ENCODE results near the gene SEC22A. TPM values are rescaled to one million over a fixed set of nuclear protein-coding genes. Genes with fewer than 3 reads are reported as not detected.
"Not testable (repeated sequence)": the region's sequence is repeated elsewhere in the genome, so short reads cannot be mapped to it uniquely, and the experiment has no call there.

The SEC22A gene
- total and polyA plus RNA-seq, 10 of the 15 experiments (the other 5 are each of a cell fraction or from before 2014, with no cell fraction given): 19.3 to 70.3 (median 36.7) TPM

DNA sequence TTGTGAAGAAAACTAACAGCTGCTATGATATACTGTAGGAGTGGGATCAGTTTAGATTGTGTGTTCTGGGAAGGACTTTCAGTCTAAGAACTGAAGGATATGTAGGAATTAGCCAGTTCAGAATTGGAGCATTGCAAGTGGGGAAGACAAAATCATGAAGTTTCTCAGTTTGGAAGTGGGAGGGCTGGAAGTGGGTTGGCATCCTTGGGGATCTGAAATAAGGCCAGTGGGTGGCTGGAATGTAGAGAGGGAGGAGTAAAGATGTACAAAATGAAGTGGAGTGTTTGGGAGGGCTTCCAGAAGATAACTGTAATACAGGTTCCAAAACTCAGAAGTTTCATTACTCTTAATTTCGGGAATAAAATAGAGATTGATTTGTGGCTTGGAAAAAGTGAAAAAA, 17.2 kb downstream of the SEC22A start (continued):
- TF ChIP-seq SPI1 (IDR thresholded peaks at IDR 0.05; ENCODE audit: borderline replicate concordance, insufficient read depth, low read depth, low read length): no peak
- TF ChIP-seq, protein P1, sequence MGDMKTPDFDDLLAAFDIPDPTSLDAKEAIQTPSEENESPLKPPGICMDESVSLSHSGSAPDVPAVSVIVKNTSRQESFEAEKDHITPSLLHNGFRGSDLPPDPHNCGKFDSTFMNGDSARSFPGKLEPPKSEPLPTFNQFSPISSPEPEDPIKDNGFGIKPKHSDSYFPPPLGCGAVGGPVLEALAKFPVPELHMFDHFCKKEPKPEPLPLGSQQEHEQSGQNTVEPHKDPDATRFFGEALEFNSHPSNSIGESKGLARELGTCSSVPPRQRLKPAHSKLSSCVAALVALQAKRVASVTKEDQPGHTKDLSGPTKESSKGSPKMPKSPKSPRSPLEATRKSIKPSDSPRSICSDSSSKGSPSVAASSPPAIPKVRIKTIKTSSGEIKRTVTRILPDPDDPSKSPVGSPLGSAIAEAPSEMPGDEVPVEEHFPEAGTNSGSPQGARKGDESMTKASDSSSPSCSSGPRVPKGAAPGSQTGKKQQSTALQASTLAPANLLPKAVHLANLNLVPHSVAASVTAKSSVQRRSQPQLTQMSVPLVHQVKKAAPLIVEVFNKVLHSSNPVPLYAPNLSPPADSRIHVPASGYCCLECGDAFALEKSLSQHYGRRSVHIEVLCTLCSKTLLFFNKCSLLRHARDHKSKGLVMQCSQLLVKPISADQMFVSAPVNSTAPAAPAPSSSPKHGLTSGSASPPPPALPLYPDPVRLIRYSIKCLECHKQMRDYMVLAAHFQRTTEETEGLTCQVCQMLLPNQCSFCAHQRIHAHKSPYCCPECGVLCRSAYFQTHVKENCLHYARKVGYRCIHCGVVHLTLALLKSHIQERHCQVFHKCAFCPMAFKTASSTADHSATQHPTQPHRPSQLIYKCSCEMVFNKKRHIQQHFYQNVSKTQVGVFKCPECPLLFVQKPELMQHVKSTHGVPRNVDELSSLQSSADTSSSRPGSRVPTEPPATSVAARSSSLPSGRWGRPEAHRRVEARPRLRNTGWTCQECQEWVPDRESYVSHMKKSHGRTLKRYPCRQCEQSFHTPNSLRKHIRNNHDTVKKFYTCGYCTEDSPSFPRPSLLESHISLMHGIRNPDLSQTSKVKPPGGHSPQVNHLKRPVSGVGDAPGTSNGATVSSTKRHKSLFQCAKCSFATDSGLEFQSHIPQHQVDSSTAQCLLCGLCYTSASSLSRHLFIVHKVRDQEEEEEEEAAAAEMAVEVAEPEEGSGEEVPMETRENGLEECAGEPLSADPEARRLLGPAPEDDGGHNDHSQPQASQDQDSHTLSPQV (IDR thresholded peaks at IDR 0.05): no peak
- TF ChIP-seq NR2F1 (conservative IDR thresholded peaks at IDR 0.05): no peak

DNA sequence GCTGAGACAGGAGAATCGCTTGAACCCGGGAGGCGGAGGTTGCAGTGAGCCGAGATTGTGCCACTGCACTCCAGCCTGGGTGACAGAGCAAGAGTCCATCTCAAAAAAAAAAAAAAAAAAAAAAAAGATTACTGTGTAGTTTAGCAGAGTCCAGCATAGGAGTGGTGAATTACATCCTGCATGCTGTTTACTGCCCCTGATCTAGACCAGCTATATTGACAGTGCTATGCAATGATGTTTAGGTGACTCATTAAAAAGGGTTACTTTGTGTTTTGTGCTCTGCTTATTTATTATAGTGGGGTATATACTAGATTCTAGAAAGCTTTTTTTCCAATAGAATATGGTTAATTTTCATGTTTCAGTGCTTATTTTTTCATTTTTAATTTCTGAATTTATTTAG, 19.6 kb downstream of the SEC22A start:
- H4K20me1 ChIP-seq (ENCODE audit: control insufficient read depth, insufficient read depth); H3K27me3 ChIP-seq (replicated peaks in 1 of 2; ENCODE audit: control insufficient read depth in 2 of 2, insufficient read depth in 2 of 2, low read length in 1 of 2); ATAC-seq; H3K4me1 ChIP-seq (ENCODE audit: control insufficient read depth, insufficient read depth, low read length); CTCF ChIA-PET; RAD21 ChIA-PET (ENCODE audit: unreplicated experiment); H2AFZ ChIP-seq (ENCODE audit: control insufficient read depth, low read depth, low read length); H3K79me2 ChIP-seq (ENCODE audit: control insufficient read depth, insufficient read depth, low read length); FAIRE-seq; H3K9me3 ChIP-seq (replicated peaks; ENCODE audit: control insufficient read depth, insufficient read depth, low read length); BruUV-seq (replicated peaks); H3K27ac ChIP-seq (ENCODE audit: control insufficient read depth, insufficient read depth); H3K4me2 ChIP-seq (ENCODE audit: control insufficient read depth, insufficient read depth); H3K4me3 ChIP-seq; H3K36me3 ChIP-seq (ENCODE audit: control insufficient read depth in 2 of 2, insufficient read depth in 2 of 2, low read length in 1 of 2); H3K9ac ChIP-seq (ENCODE audit: control insufficient read depth, insufficient read depth, low read length); intact Hi-C loops (cut with micrococcal nuclease; ENCODE audit: unreplicated experiment); DNase-seq (ENCODE audit: low read depth, low spot score); in situ Hi-C loops (cut with MboI): not testable (repeated sequence)
- 93% methylated on average over 4 of the region's 4 CpGs for WGBS (ENCODE audit: insufficient coverage, insufficient replicate concordance, low lambda C conversion rate, missing lambda C conversion rate)
- ChIA-PET SMC1A (ENCODE audit: uncharacterized antibody, unreplicated experiment) (interaction anchor here (1.5 kb wide), 1 partner anchor 9 kb away, joined by 3 read pairs; no protein-coding TSS in a partner anchor), POLR2A (interaction anchor here (0.6 to 0.7 kb wide), 2 partner anchors 19 to 1746 kb away, joined by 3 read pairs; no protein-coding TSS in a partner anchor)

Data from GM12878 (cell line).